IMR-90 (cell line): ENCODE data around the gene CDK5RAP2. TPM values are rescaled to one million over a fixed set of nuclear protein-coding genes. Genes with fewer than 3 reads are reported as not detected.

Source experiments
- ATAC-seq: fragments of 200-7000 bp; cut with Tn5 transposase; 2 replicates; pipeline ENCODE4 v1.9.1; 2020; ENCODE audit warnings: low read depth, mild to moderate bottlenecking, moderate library complexity
- BruUV-seq: library from RNA; stranded (reverse); fragments of 400-500 nt; replicated peaks from 2 replicates; lab custom pipeline; 2021; lab: Mats Ljungman, UMichigan
- CTCF ChIA-PET: fragments of 300-600 bp; formaldehyde crosslinking; extraction: SDS; loops from one replicate; lab custom pipeline; 2021; ENCODE audit warnings: antibody characterized with exemption; lab: Yijun Ruan, JAX
- POLR2A ChIA-PET: fragments of 300-600 bp; sonication (Branson Sonifier 250); formaldehyde crosslinking; loops from one replicate; lab custom pipeline; 2022; ENCODE audit warnings: antibody characterized with exemption; ENCODE audit not compliant: unreplicated experiment; lab: Charles Lee
- DNase-seq: peaks from one replicate; pipeline ENCODE4 v3.0.0; 2013
- H2AFZ ChIP-seq: replicated peaks from 2 replicates; pipeline ENCODE3; 2013; ENCODE audit warnings: low read length, mild to moderate bottlenecking; ENCODE audit not compliant: poor library complexity
- H2AK5ac ChIP-seq: 2 replicates; pipeline ENCODE4 v1.6.1; 2013; ENCODE audit warnings: low read depth, low read length, inconsistent platforms
- H2AK9ac ChIP-seq: replicated peaks from 2 replicates; pipeline ENCODE3; 2013; ENCODE audit warnings: mild to moderate bottlenecking, low read depth, low read length, moderate library complexity; ENCODE audit not compliant: poor library complexity
- H2BK120ac ChIP-seq: 2 replicates; pipeline ENCODE4 v1.6.1; 2013; ENCODE audit warnings: low read depth, low read length, inconsistent platforms
- H2BK15ac ChIP-seq: 3 replicates; pipeline ENCODE4 v1.6.1; 2013; ENCODE audit warnings: low read depth, low read length, inconsistent platforms
- H2BK20ac ChIP-seq: 2 replicates; pipeline ENCODE4 v1.6.1; 2013; ENCODE audit warnings: low read depth, mild to moderate bottlenecking, inconsistent platforms, low read length, moderate library complexity
- H2BK5ac ChIP-seq: 2 replicates; pipeline ENCODE4 v1.6.1; 2013; ENCODE audit warnings: mild to moderate bottlenecking, low read depth, low read length, inconsistent platforms; ENCODE audit not compliant: poor library complexity, severe bottlenecking
- H3K14ac ChIP-seq: replicated peaks from 2 replicates; pipeline ENCODE4 v1.6.1; 2013; ENCODE audit warnings: low read depth, low read length, inconsistent platforms
- H3K18ac ChIP-seq: 2 replicates; pipeline ENCODE4 v1.6.1; 2013; ENCODE audit warnings: low read depth, low read length, control low read depth
- H3K23ac ChIP-seq: 2 replicates; pipeline ENCODE4 v1.6.1; 2013; ENCODE audit warnings: low read depth, low read length, inconsistent platforms
- H3K27ac ChIP-seq: 2 replicates; pipeline ENCODE4 v1.5.1; 2013; ENCODE audit warnings: mild to moderate bottlenecking, control low read depth, low read length; ENCODE audit not compliant: insufficient read depth
- H3K27me3 ChIP-seq: 2 replicates; pipeline ENCODE4 v1.6.1; 2013; ENCODE audit warnings: low read length; ENCODE audit not compliant: control insufficient read depth, insufficient read depth
- H3K36me3 ChIP-seq: 2 replicates; pipeline ENCODE4 v1.6.1; 2013; ENCODE audit warnings: low read length, mixed read lengths; ENCODE audit not compliant: control insufficient read depth, insufficient read depth
- H3K4ac ChIP-seq: 2 replicates; pipeline ENCODE4 v1.6.1; 2013; ENCODE audit warnings: low read depth, low read length, inconsistent platforms
- H3K4me1 ChIP-seq: 2 replicates; pipeline ENCODE4 v1.6.1; 2013; ENCODE audit warnings: low read length, mixed read lengths; ENCODE audit not compliant: control insufficient read depth, insufficient read depth
- H3K4me2 ChIP-seq: 2 replicates; pipeline ENCODE4 v1.6.1; 2013; ENCODE audit warnings: low read depth, mild to moderate bottlenecking, control low read depth, low read length, moderate library complexity
- H3K4me3 ChIP-seq: 2 replicates; pipeline ENCODE4 v1.5.1; 2013; ENCODE audit warnings: low read depth, mild to moderate bottlenecking, control low read depth, low read length, moderate library complexity; ENCODE audit not compliant: insufficient read depth
- H3K56ac ChIP-seq: 2 replicates; pipeline ENCODE4 v1.6.1; 2013; ENCODE audit warnings: low read length, inconsistent platforms; ENCODE audit not compliant: insufficient read depth; ENCODE audit errors: extremely low read depth
- H3K79me1 ChIP-seq, 2 experiments: 2 replicates each; pipeline ENCODE4 v1.6.1; 2013; ENCODE audit warnings: low read length in 2 of 2, inconsistent platforms in 1 of 2, low read depth in 1 of 2
- H3K9ac ChIP-seq: 2 replicates; pipeline ENCODE4 v1.6.1; 2013; ENCODE audit warnings: low read depth, low read length, control low read depth
- H3K9me1 ChIP-seq: 2 replicates; pipeline ENCODE4 v1.6.1; 2013; ENCODE audit warnings: low read length, inconsistent platforms; ENCODE audit not compliant: insufficient read depth
- H3K9me3 ChIP-seq: 2 replicates; pipeline ENCODE4 v1.6.1; 2013; ENCODE audit warnings: low read length; ENCODE audit not compliant: control insufficient read depth, insufficient read depth
- H4K20me1 ChIP-seq: 2 replicates; pipeline ENCODE4 v1.6.1; 2013; ENCODE audit warnings: low read length, inconsistent platforms; ENCODE audit not compliant: insufficient read depth
- H4K5ac ChIP-seq: 2 replicates; pipeline ENCODE4 v1.6.1; 2013; ENCODE audit warnings: mild to moderate bottlenecking, low read depth, low read length, control low read depth
- H4K8ac ChIP-seq, 2 experiments: 2 replicates each; pipeline ENCODE4 v1.6.1; 2013; ENCODE audit warnings: low read depth in 2 of 2, low read length in 2 of 2, control low read depth in 1 of 2, inconsistent platforms in 1 of 2
- H4K91ac ChIP-seq: 2 replicates; pipeline ENCODE4 v1.6.1; 2013; ENCODE audit warnings: low read depth, low read length, inconsistent platforms; ENCODE audit not compliant: insufficient read depth
- BHLHE40 ChIP-seq: fragments of 150-350 bp; IDR thresholded peaks from 2 replicates; pipeline ENCODE4 v1.6.1; 2016; ENCODE audit warnings: mild to moderate bottlenecking, low read depth, low read length
- CTCF ChIP-seq: conservative IDR thresholded peaks from 2 replicates; pipeline ENCODE4 v1.5.1; 2012; ENCODE audit warnings: mild to moderate bottlenecking, low read depth, low read length, improper control_type of control experiment
- ELK1 ChIP-seq: fragments of 150-350 bp; IDR thresholded peaks from 2 replicates; pipeline ENCODE4 v1.6.1; 2016; ENCODE audit warnings: low read depth, mild to moderate bottlenecking, low read length, moderate library complexity, borderline replicate concordance
- MAZ ChIP-seq: IDR thresholded peaks from 2 replicates; pipeline ENCODE4 v1.6.1; 2012; ENCODE audit warnings: low read depth, mild to moderate bottlenecking, low read length, improper control_type of control experiment, moderate library complexity, borderline replicate concordance
- POLR2A ChIP-seq: IDR thresholded peaks from 2 replicates; pipeline ENCODE4 v1.6.1; 2012; ENCODE audit warnings: mild to moderate bottlenecking, low read depth, low read length
- RAD21 ChIP-seq: IDR thresholded peaks from 2 replicates; pipeline ENCODE4 v1.6.1; 2012; ENCODE audit warnings: low read length, improper control_type of control experiment
- SMC3 ChIP-seq: fragments of 150-350 bp; IDR thresholded peaks from 2 replicates; pipeline ENCODE4 v1.6.1; 2016; ENCODE audit warnings: low read depth, mild to moderate bottlenecking, antibody characterized with exemption, low read length, moderate library complexity
- USF2 ChIP-seq: fragments of 150-350 bp; IDR thresholded peaks from 2 replicates; pipeline ENCODE4 v1.6.1; 2017; ENCODE audit warnings: mild to moderate bottlenecking, antibody characterized with exemption, low read length, low read depth
- WGBS, 2 experiments: methylation state at CpG; one replicate each; pipeline versions ENCODE4 v1.1.5 to v1.1.7; 2013; ENCODE audit warnings: missing lambda C conversion rate in 2 of 2; ENCODE audit not compliant: insufficient read length in 1 of 2; ENCODE audit errors: extremely low coverage in 2 of 2; 5-methylcytosine and 5-hydroxymethylcytosine counted together
- dilution Hi-C: fragments of 300-500 bp; cut with HindIII; formaldehyde crosslinking; loops from one replicate; pipeline ENCODE4 v1.14.3; 2018; ENCODE audit warnings: low sequenced_read_pairs; ENCODE audit not compliant: unreplicated experiment
- in situ Hi-C: fragments of 300-500 bp; cut with MboI; formaldehyde crosslinking; loops from 3 replicates; pipeline ENCODE4 v1.14.3; 2019; ENCODE audit warnings: low sequenced_read_pairs, inconsistent platforms, mixed read lengths
- intact Hi-C: fragments of 100-400 bp; cut with micrococcal nuclease; formaldehyde crosslinking; loops from 2 replicates; pipeline ENCODE4 v1.10.0; 2022
- polyA plus RNA-seq, 3 experiments: library from polyadenylated mRNA; depleted of rRNA; stranded (reverse); fragments of >200 nt; gene quantifications; 2 replicates each; pipeline ENCODE4 v1.2.3, GENCODE V29; 2012; ENCODE audit warnings: low replicate concordance in 1 of 3
- total RNA-seq: library from RNA; depleted of rRNA; stranded (reverse); fragments of >200 nt; gene quantifications from 2 replicates; pipeline ENCODE4 v1.2.3, GENCODE V29; 2012

Gene CDK5RAP2
- total and polyA plus RNA-seq, 2 of the 4 experiments (the other 2 are of a cell fraction) = 29.5 to 31.7 TPM

GRCh38 chr9:120438836-120439546 is 141.0 kb downstream of the CDK5RAP2 start:
- intact Hi-C loops (no loop called here), in situ Hi-C loops (no loop called here), dilution Hi-C loops (no loop called here)
- Histone ChIP-seq H4K91ac (peak overlapping the region; percentile 19; the same call in 1 of the 2 replicates), H2BK5ac (peak overlapping the region; percentile 14), H3K27me3 (no peaks in the 10 kb centered on the region), H3K27ac (peak overlapping the region; percentile 25; the same call in 1 of the 2 replicates), H4K5ac (no peak overlapping the region), H3K14ac (no peak overlapping the region), H3K79me1 (peaks cover 8 to 31% of the 10 kb centered on the region in 2 experiments; a peak in 2 of 4 replicates), H3K9me1 (peaks cover 27% of the 10 kb centered on the region), H3K4me2 (no peak overlapping the region), H2BK20ac (peak overlapping the region; percentile 38; the same call in 1 of the 2 replicates), H2BK15ac (peak overlapping the region; percentile 46; the same call in 1 of the 3 replicates), H3K9me3 (no peaks in the 10 kb centered on the region), H3K56ac (no peak overlapping the region), H4K8ac (peak overlapping the region in 1 of 2 experiments; percentile 47; a peak in 2 of 4 replicates), H2AK9ac (no peak overlapping the region), H2AFZ (no peak overlapping the region), H3K4ac (0 out of 2 replicates have a peak overlapping the region, but pooled peaks have one; percentile 11), H2AK5ac (peak overlapping the region; percentile 46; the same call in 1 of the 2 replicates), H3K18ac (no peak overlapping the region), H3K23ac (no peak overlapping the region), H3K36me3 (peaks cover 13% of the 10 kb centered on the region), H3K4me1 (peaks cover 34% of the 10 kb centered on the region), H3K9ac (no peak overlapping the region), H4K20me1 (no peaks in the 10 kb centered on the region), H2BK120ac (peak overlapping the region; percentile 16; the same call in 1 of the 2 replicates), H3K4me3 (no peak overlapping the region)
- TF ChIP-seq SMC3 (peak; percentile 31; the same call in 1 of the 2 replicates), CTCF (peak; percentile 54), USF2 (no peak), MAZ (no peak), POLR2A (no peak), BHLHE40 (no peak), RAD21 (peak; percentile 54), ELK1 (no peak)
- ChIA-PET CTCF (interaction anchor here (0.6 kb wide), 1 partner anchor 79 kb away, joined by 3 read pairs; no protein-coding TSS in a partner anchor), POLR2A (no interaction called here)
- no TSS peak for BruUV-seq
- ATAC-seq (no peak), DNase-seq (peak; percentile 23)
- no CpG with 5 or more reads among the region's 9 CpGs for WGBS, 2 experiments
